Fibroblast of gingiva (primary cell): Measurements from ENCODE around the gene ISG15.
A peak's percentile ranks its signal among the peaks of the same experiment; 100 is the strongest.
"Not testable (repeated sequence)": the region's sequence is repeated elsewhere in the genome, so short reads cannot be mapped to it uniquely, and the experiment has no call there.

Experiments used
- DNase-seq: peaks from one replicate; pipeline ENCODE4 v3.0.0-alpha.2; 2011; ENCODE audit warnings: low read depth

Gene ISG15

GRCh38 chr1:975365-975764, 37.9 kb upstream of the ISG15 start:
- DNase-seq: no peak

- peak; percentile 46 for DNase-seq
These were observed 37.2 kb upstream of the ISG15 start for GRCh38 chr1:975896-976683.

GRCh38 chr1:976791-977190, 36.5 kb upstream of the ISG15 start:
- not testable (repeated sequence) for DNase-seq

GRCh38 chr1:978069-978834, 35.0 kb upstream of the ISG15 start:
- no peak for DNase-seq

- DNase-seq: no peak
These were observed 34.2 kb upstream of the ISG15 start for GRCh38 chr1:978835-979743.

GRCh38 chr1:979744-980072, 33.6 kb upstream of the ISG15 start:
- no peak for DNase-seq

GRCh38 chr1:980137-980571, 33.1 kb upstream of the ISG15 start:
- DNase-seq: no peak

- no peak for DNase-seq
These were observed 32.5 kb upstream of the ISG15 start for GRCh38 chr1:980602-981395.

GRCh38 chr1:981491-981954, 31.8 kb upstream of the ISG15 start:
- DNase-seq: no peak

- no peak for DNase-seq
These were observed 31.2 kb upstream of the ISG15 start, which contains the start of gene PERM1 for GRCh38 chr1:981955-982558. Gene PERM1, minus strand, starts transcription at chr1:982093. Its CDS starts 1,064 bp downstream, at chr1:981029.

GRCh38 chr1:982765-983436, 30.4 kb upstream of the ISG15 start:
- DNase-seq: no peak

GRCh38 chr1:983798-984475, 29.4 kb upstream of the ISG15 start:
- no peak for DNase-seq

GRCh38 chr1:984476-984814, 28.9 kb upstream of the ISG15 start:
- no peak for DNase-seq

- no peak for DNase-seq
These were observed 28.2 kb upstream of the ISG15 start for GRCh38 chr1:985126-985525.

- DNase-seq: not testable (repeated sequence)
These were observed 25.2 kb upstream of the ISG15 start for GRCh38 chr1:988061-988460.

GRCh38 chr1:991275-991674, 22.0 kb upstream of the ISG15 start:
- not testable (repeated sequence) for DNase-seq

GRCh38 chr1:991895-992294, 21.4 kb upstream of the ISG15 start:
- DNase-seq: no peak

GRCh38 chr1:992362-992761, 20.9 kb upstream of the ISG15 start:
- DNase-seq: no peak

- no peak for DNase-seq
These were observed 19.8 kb upstream of the ISG15 start for GRCh38 chr1:993379-993995.
